Neural crest cell (in vitro differentiated cells): ENCODE results near the gene GCNT2. TPM values are rescaled to one million over a fixed set of nuclear protein-coding genes. Genes with fewer than 3 reads are reported as not detected.
"Not testable (repeated sequence)": the region's sequence is repeated elsewhere in the genome, so short reads cannot be mapped to it uniquely, and the experiment has no call there.

Source experiments
- DNase-seq: peaks from one replicate; pipeline ENCODE4 v3.0.0; 2021; ENCODE audit warnings: low read depth, mixed read lengths, low spot score
- H3K27ac Mint-ChIP-seq: one replicate; pipeline ENCODE4 v1.8.0; 2021; ENCODE audit warnings: mild to moderate bottlenecking, mixed read lengths; ENCODE audit not compliant: unreplicated experiment
- H3K27me3 Mint-ChIP-seq: 2 replicates; pipeline ENCODE4 v1.8.0; 2021; ENCODE audit warnings: low read depth, mild to moderate bottlenecking, mixed read lengths
- H3K36me3 Mint-ChIP-seq: 2 replicates; pipeline ENCODE4 v1.8.0; 2021; ENCODE audit warnings: low read depth, mild to moderate bottlenecking, mixed read lengths
- H3K4me1 Mint-ChIP-seq: 2 replicates; pipeline ENCODE4 v1.8.0; 2021; ENCODE audit warnings: mixed read lengths
- H3K4me3 Mint-ChIP-seq: one replicate; pipeline ENCODE4 v1.8.0; 2021; ENCODE audit warnings: mild to moderate bottlenecking, mixed read lengths
- H3K9me3 Mint-ChIP-seq: 2 replicates; pipeline ENCODE4 v1.8.0; 2021; ENCODE audit warnings: mixed read lengths
- total RNA-seq: library from RNA; stranded (reverse); gene quantifications from 2 replicates; pipeline ENCODE4 v1.2.1, GENCODE V29; 2021
- TF ChIP-seq, protein P1 (sequence below): fragments of 200-600 bp; sonication (generic); conservative IDR thresholded peaks from 2 replicates; pipeline ENCODE4 v1.5.0; 2021; ENCODE audit warnings: antibody characterized with exemption, mild to moderate bottlenecking

The GCNT2 gene
- total RNA-seq, 1 donor from 2014 or later = 6.4 TPM

DNA sequence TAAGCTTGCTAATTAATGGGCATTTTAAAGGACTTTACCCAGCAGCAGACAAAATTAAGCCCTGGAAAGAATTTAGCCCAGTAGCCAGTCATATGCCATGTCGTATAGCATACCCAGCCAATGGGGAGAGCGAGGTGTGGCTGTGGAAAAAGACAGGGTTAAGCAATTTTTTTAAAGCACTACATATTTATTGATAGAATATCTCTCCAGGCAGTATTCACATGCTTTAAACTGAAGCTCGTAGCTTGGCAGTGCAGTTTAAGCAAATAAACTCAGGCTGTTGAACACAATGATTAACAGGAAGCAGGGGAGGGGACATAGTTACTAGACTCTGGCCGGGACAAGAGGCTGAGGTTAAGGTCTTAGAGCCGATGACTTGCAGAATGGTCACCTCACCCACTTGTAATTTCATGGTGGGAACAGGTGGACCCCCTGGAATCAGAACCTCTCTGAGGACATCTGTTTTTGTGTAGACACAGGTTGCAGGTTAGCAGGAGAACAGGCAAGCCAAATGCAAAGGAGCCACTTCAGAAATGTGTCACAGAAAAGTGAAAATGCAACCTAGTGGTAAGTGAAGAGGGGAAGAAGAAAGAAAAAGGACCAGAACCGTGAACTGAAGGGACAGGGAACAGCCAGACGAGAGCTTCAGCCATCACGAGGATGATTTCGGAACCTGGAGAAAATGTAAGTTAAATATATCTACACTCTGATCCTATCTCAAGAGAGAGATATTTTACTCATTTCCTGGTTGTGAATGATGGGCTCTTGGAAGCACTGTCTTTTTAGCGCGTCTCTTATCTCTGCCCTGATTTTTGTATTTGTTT, 7.2 kb downstream of the GCNT2 start:
- H3K4me1 Mint-ChIP-seq = peaks cover 4% of the 10 kb centered on the region
- no peak overlapping the region for H3K4me3 Mint-ChIP-seq
- no peaks in the 10 kb centered on the region for H3K9me3 Mint-ChIP-seq
- H3K36me3 Mint-ChIP-seq = no peaks in the 10 kb centered on the region
- H3K27ac Mint-ChIP-seq = no peak overlapping the region
- DNase-seq = no peak
- TF ChIP-seq, protein P1, sequence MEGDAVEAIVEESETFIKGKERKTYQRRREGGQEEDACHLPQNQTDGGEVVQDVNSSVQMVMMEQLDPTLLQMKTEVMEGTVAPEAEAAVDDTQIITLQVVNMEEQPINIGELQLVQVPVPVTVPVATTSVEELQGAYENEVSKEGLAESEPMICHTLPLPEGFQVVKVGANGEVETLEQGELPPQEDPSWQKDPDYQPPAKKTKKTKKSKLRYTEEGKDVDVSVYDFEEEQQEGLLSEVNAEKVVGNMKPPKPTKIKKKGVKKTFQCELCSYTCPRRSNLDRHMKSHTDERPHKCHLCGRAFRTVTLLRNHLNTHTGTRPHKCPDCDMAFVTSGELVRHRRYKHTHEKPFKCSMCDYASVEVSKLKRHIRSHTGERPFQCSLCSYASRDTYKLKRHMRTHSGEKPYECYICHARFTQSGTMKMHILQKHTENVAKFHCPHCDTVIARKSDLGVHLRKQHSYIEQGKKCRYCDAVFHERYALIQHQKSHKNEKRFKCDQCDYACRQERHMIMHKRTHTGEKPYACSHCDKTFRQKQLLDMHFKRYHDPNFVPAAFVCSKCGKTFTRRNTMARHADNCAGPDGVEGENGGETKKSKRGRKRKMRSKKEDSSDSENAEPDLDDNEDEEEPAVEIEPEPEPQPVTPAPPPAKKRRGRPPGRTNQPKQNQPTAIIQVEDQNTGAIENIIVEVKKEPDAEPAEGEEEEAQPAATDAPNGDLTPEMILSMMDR = no peak
- H3K27me3 Mint-ChIP-seq = peaks cover 3% of the 10 kb centered on the region

DNA sequence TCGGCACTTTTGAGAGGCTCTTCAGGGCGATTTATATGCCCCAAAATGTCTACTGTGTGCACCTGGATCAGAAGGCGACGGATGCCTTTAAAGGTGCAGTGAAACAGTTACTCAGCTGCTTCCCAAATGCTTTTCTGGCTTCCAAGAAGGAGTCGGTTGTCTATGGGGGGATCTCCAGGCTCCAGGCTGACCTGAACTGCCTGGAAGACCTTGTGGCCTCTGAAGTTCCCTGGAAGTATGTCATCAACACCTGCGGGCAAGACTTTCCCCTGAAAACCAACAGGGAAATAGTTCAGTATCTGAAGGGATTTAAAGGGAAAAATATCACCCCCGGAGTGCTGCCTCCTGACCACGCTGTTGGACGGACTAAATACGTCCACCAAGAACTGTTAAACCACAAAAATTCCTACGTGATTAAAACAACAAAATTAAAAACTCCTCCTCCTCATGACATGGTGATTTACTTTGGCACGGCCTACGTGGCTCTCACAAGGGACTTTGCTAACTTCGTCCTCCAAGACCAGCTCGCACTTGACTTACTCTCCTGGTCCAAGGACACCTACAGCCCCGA, 8.2 kb downstream of the GCNT2 start:
- Mint-ChIP-seq H3K9me3 (no peaks in the 10 kb centered on the region), H3K4me1 (peaks cover 4% of the 10 kb centered on the region), H3K27ac (no peak overlapping the region), H3K4me3 (no peak overlapping the region), H3K27me3 (peaks cover 3% of the 10 kb centered on the region), H3K36me3 (no peaks in the 10 kb centered on the region)
- TF ChIP-seq, protein P1 = no peak
- no peak for DNase-seq

DNA sequence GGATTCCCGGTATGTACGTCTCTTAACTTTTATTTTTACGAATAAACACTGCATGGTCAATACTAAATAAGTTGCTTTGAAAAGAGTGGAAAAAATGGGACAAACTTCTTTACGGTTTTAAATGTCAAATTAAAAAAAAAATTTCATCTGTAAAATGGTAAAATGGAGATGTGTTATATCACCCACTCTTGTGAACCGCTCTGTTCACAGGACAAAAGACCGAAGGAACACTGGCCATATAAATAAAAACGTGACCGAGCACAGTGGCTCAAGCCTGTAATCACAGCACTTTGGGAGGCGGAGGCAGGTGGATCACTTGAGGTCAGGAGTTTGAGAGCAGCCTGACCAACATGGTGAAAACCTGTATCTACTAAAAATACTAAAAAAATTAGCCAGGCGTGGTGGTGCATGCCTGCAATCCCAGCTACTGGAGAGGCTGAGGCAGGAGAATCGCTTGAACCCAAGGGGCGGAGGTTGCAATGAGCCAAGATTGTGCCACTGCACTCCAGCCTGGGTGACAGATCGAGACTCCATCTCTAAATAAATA, 8.8 kb downstream of the GCNT2 start:
- not testable (repeated sequence) for H3K4me1 Mint-ChIP-seq, H3K27me3 Mint-ChIP-seq, H3K4me3 Mint-ChIP-seq, DNase-seq, H3K27ac Mint-ChIP-seq, H3K9me3 Mint-ChIP-seq, H3K36me3 Mint-ChIP-seq

DNA sequence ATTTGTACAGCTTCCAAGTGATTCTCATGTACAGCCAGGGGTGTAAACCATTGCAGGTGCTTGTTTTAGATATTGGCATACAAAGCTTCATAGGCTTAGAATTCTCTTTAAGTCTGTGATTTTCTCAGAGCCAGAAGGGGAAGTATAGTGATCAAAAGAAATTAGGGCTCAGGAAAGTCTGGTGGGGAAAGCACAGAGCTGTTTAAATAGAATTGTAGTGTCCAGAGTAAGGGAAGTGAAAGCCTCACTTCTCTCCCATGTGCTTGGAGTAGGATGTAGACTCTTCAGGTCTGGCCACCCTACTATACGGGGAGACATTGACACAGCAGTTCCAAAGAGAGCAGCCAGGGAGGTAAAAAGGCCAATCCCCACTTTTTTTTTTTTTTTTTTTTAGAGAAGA, 10.4 kb downstream of the GCNT2 start:
- no peaks in the 10 kb centered on the region for H3K36me3 Mint-ChIP-seq
- H3K4me1 Mint-ChIP-seq = peaks cover 4% of the 10 kb centered on the region
- TF ChIP-seq, protein P1 = no peak
- no peaks in the 10 kb centered on the region for H3K9me3 Mint-ChIP-seq
- DNase-seq = no peak
- no peak overlapping the region for H3K4me3 Mint-ChIP-seq
- H3K27me3 Mint-ChIP-seq = peaks cover 3% of the 10 kb centered on the region
- H3K27ac Mint-ChIP-seq = no peak overlapping the region

DNA sequence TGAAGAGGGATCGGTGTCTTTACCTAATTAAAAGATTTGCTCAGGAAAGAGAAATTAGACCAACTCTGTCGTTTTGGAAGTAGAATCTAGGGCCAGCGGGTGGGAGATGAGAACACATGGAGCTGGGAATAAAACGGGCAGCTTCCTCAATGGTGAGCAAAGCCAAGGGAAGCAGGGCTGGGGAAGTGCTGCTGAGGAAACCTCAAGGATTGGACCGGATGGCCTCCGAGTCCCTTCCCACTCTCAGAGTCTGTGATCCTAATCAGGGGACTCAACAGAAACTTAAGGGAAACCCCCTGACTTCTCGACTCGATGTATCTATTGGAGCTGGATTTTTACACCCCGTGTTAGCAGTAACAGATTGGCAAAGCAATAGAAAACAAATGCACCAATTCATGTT, 10.8 kb downstream of the GCNT2 start:
- Mint-ChIP-seq H3K36me3 (no peaks in the 10 kb centered on the region), H3K27ac (no peak overlapping the region), H3K4me3 (no peak overlapping the region), H3K9me3 (no peaks in the 10 kb centered on the region), H3K27me3 (peaks cover 3% of the 10 kb centered on the region), H3K4me1 (peaks cover 4% of the 10 kb centered on the region)
- no peak for DNase-seq
- TF ChIP-seq, protein P1 = no peak

DNA sequence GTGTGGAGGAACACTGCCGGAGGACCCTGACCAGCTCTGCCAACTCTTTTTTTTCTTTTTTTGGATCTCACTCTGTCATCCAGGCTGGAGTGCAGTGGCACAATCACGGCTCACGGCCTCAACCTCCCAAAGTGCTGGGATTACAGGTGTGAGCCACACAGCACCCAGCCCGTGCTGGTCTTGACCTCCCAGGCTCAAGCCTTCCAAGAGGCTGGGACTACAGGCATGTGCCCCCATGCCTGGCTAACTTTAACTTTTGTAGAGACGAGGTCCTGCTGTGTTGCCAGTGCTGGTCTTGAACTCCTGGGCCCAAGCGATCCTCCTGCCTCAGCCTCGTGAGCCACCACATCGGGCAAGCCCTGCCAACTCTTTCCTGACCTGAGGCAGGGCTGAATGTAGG, 11.2 kb downstream of the GCNT2 start:
- no peak for DNase-seq
- TF ChIP-seq, protein P1 = no peak
- Mint-ChIP-seq H3K9me3 (no peaks in the 10 kb centered on the region), H3K4me3 (no peak overlapping the region), H3K27me3 (peaks cover 3% of the 10 kb centered on the region), H3K36me3 (no peaks in the 10 kb centered on the region), H3K4me1 (peaks cover 4% of the 10 kb centered on the region), H3K27ac (no peak overlapping the region)
